HL-60 (cell line): ENCODE data around the gene METTL16.

Experiments used
- DNase-seq, 2 experiments: peaks; one replicate each; pipeline ENCODE4 v3.0.0-alpha.2; 2010 to 2020; ENCODE audit warnings: low read depth in 1 of 2, low spot score in 1 of 2
- H3K27ac ChIP-seq: fragments of 250-450 bp; sonication (Bioruptor Pico); replicated peaks from 2 replicates; pipeline ENCODE4 v1.5.1; 2020; ENCODE audit warnings: mild to moderate bottlenecking, moderate library complexity
- H3K27me3 ChIP-seq: fragments of 250-450 bp; sonication (Bioruptor Pico); 2 replicates; pipeline ENCODE4 v1.5.1; 2021; ENCODE audit warnings: mild to moderate bottlenecking, moderate library complexity; ENCODE audit not compliant: insufficient read depth, poor library complexity, severe bottlenecking
- H3K4me3 ChIP-seq: replicated peaks from 2 replicates; pipeline ENCODE4 v1.5.1; 2011; ENCODE audit warnings: mild to moderate bottlenecking, control low read depth, low read length; ENCODE audit not compliant: insufficient read depth
- CTCF ChIP-seq: IDR thresholded peaks from one replicate; pipeline ENCODE4 v1.5.1; 2011; ENCODE audit warnings: low read length, control low read depth, inconsistent platforms; ENCODE audit not compliant: insufficient read depth
- GABPA ChIP-seq: IDR thresholded peaks from 2 replicates; pipeline ENCODE4 v1.6.1; 2012; ENCODE audit warnings: low read depth
- POLR2AphosphoS5 ChIP-seq: IDR thresholded peaks from 2 replicates; pipeline ENCODE4 v1.6.1; 2012; ENCODE audit warnings: low read depth
- REST ChIP-seq: IDR thresholded peaks from 2 replicates; pipeline ENCODE4 v1.6.1; 2012; ENCODE audit warnings: low read depth; ENCODE audit not compliant: insufficient replicate concordance
- SPI1 ChIP-seq: IDR thresholded peaks from 2 replicates; pipeline ENCODE4 v1.6.1; 2012; ENCODE audit warnings: low read depth, mild to moderate bottlenecking, borderline replicate concordance

METTL16 gene

GRCh38 chr17:2386400-2387085 lies 125.1 kb downstream of the METTL16 start:
- DNase-seq: no peak
- H3K27ac ChIP-seq: no peak overlapping the region
- no peaks in the 10 kb centered on the region for H3K27me3 ChIP-seq
- H3K4me3 ChIP-seq: no peak overlapping the region
- TF ChIP-seq REST (no peak), GABPA (no peak), CTCF (no peak), SPI1 (no peak), POLR2AphosphoS5 (no peak)

GRCh38 chr17:2385240-2386210 lies 126.2 kb downstream of the METTL16 start:
- Histone ChIP-seq H3K4me3 (no peak overlapping the region), H3K27me3 (no peaks in the 10 kb centered on the region), H3K27ac (no peak overlapping the region)
- no peak for DNase-seq
- TF ChIP-seq REST (no peak), GABPA (no peak), SPI1 (no peak), POLR2AphosphoS5 (no peak), CTCF (no peak)

DNA sequence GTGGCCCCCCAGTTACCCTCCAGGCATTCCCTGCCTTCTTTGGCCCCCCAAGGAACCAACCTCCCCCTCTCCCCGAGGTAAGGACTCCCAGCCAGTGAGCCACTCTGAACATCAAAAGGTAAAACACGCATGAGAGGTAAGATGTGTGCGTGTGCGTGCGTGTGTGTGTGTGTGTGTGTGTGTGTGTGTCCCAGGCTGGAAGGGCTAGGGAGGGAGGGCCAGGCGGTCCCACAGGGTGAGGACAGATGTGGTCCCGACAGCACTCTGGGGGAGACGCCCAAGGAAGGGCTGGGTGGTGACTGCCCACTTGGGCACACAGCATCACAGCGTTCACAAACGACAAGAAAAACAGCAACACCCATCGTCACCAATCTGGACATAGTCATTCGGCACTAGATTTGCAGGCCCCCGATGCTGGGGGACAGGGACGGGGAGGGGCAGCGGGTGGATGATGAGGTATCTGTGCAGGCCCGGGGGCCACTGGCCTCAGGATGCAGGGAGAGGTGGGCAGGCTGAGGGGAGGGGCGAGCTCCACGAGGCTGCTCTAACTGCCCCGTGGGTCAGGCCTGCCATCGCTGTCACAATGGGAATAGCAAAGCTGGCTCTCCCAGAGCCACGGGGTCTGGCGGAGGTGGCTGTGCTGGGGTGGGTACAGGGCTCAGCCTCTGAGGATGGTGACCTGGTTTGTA lies 127.1 kb downstream of the METTL16 start:
- H3K27me3 ChIP-seq: no peaks in the 10 kb centered on the region
- no peak for DNase-seq
- no peak for TF ChIP-seq CTCF
- TF ChIP-seq REST: no peak
- TF ChIP-seq POLR2AphosphoS5: no peak
- TF ChIP-seq GABPA: no peak
- TF ChIP-seq SPI1: no peak
- no peak overlapping the region for H3K27ac ChIP-seq
- no peak overlapping the region for H3K4me3 ChIP-seq
